Neural cell (in vitro differentiated cells): ENCODE data around the gene TGM5. TPM values are rescaled to one million over a fixed set of nuclear protein-coding genes. Genes with fewer than 3 reads are reported as not detected.

Source experiments
- H2AFZ ChIP-seq: fragments of 200-600, 300-800 bp; sonication (generic), shearing (Covaris generic); 2 replicates; pipeline ENCODE4 v1.6.0; 2014; ENCODE audit warnings: low read depth, mild to moderate bottlenecking, antibody characterized with exemption, low read length, moderate library complexity
- H3F3A ChIP-seq: fragments of 200-600 bp; shearing (Covaris generic); 2 replicates; pipeline ENCODE4 v1.6.1; 2016; ENCODE audit warnings: mild to moderate bottlenecking, moderate library complexity, mixed read lengths, antibody characterized with exemption, low read length; ENCODE audit not compliant: insufficient read depth, poor library complexity, severe bottlenecking
- H3K27ac ChIP-seq: fragments of 200-600, 300-800 bp; sonication (generic), shearing (Covaris generic); 2 replicates; pipeline ENCODE4 v1.5.1; 2014; ENCODE audit warnings: mild to moderate bottlenecking, low read length, moderate library complexity
- H3K27me3 ChIP-seq: fragments of 300-800, 200-600 bp; sonication (generic), shearing (Covaris generic); 2 replicates; pipeline ENCODE4 v1.6.0; 2014; ENCODE audit warnings: mild to moderate bottlenecking, low read depth, low read length, moderate library complexity; ENCODE audit not compliant: insufficient read depth
- H3K36me3 ChIP-seq: fragments of 300-800, 200-600 bp; sonication (generic), shearing (Covaris generic); 2 replicates; pipeline ENCODE4 v1.5.1; 2014; ENCODE audit warnings: mild to moderate bottlenecking, antibody characterized with exemption, low read length, moderate library complexity; ENCODE audit not compliant: insufficient read depth
- H3K4me2 ChIP-seq: fragments of 300-800, 200-600 bp; sonication (generic), shearing (Covaris generic); 2 replicates; pipeline ENCODE4 v1.6.0; 2014; ENCODE audit warnings: mild to moderate bottlenecking, low read length
- H3K4me3 ChIP-seq: fragments of 300-800, 200-600 bp; sonication (generic), shearing (Covaris generic); 2 replicates; pipeline ENCODE4 v1.5.1; 2014; ENCODE audit warnings: mild to moderate bottlenecking, low read length, moderate library complexity
- H3K79me2 ChIP-seq: fragments of 200-600 bp; shearing (Covaris generic); replicated peaks from 2 replicates; pipeline ENCODE4 v1.6.0; 2014; ENCODE audit warnings: mild to moderate bottlenecking, low read length, moderate library complexity; ENCODE audit not compliant: insufficient read depth
- H3K9ac ChIP-seq: fragments of 300-800, 200-600 bp; sonication (generic), shearing (Covaris generic); 2 replicates; pipeline ENCODE4 v1.6.1; 2016; ENCODE audit warnings: mild to moderate bottlenecking, low read length, mixed read lengths
- H3K9me2 ChIP-seq: fragments of 200-600 bp; shearing (Covaris generic); 2 replicates; pipeline ENCODE4 v1.6.1; 2016; ENCODE audit warnings: mild to moderate bottlenecking, low read length, mixed read lengths; ENCODE audit not compliant: insufficient read depth
- H3K9me3 ChIP-seq: fragments of 200-600, 300-800 bp; sonication (generic), shearing (Covaris generic); 2 replicates; pipeline ENCODE4 v1.6.1; 2016; ENCODE audit warnings: mild to moderate bottlenecking, mixed run types, low read length, moderate library complexity, mixed read lengths
- H4K20me1 ChIP-seq: fragments of 200-600 bp; shearing (Covaris generic); 2 replicates; pipeline ENCODE4 v1.6.1; 2016; ENCODE audit warnings: mild to moderate bottlenecking, mixed run types; ENCODE audit not compliant: insufficient read depth
- EP300 ChIP-seq: fragments of 450-650 bp; conservative IDR thresholded peaks from 2 replicates; pipeline ENCODE4 v1.6.1; 2014; ENCODE audit warnings: antibody characterized with exemption, mild to moderate bottlenecking, moderate library complexity; ENCODE audit not compliant: poor library complexity, severe bottlenecking
- EZH2 ChIP-seq: fragments of 200-600, 300-800 bp; shearing (Covaris generic), sonication (generic); IDR thresholded peaks from 2 replicates; pipeline ENCODE4 v1.6.1; 2014; ENCODE audit warnings: antibody characterized with exemption, low read length, borderline replicate concordance, mild to moderate bottlenecking; ENCODE audit not compliant: insufficient read depth, poor library complexity, severe bottlenecking
- MXI1 ChIP-seq: fragments of 450-650 bp; conservative IDR thresholded peaks from 2 replicates; pipeline ENCODE4 v1.6.1; 2014; ENCODE audit warnings: antibody characterized with exemption, mild to moderate bottlenecking; ENCODE audit not compliant: poor library complexity, severe bottlenecking
- POLR2AphosphoS5 ChIP-seq: IDR thresholded peaks from 2 replicates; pipeline ENCODE4 v1.6.1; 2012
- RAD21 ChIP-seq: fragments of 450-650 bp; conservative IDR thresholded peaks from 2 replicates; pipeline ENCODE4 v1.6.1; 2014; ENCODE audit warnings: antibody characterized with exemption, mild to moderate bottlenecking, moderate library complexity
- REST ChIP-seq: IDR thresholded peaks from 2 replicates; pipeline ENCODE4 v1.6.1; 2012; ENCODE audit warnings: borderline replicate concordance
- SMC3 ChIP-seq: fragments of 450-650 bp; conservative IDR thresholded peaks from 2 replicates; pipeline ENCODE4 v1.6.1; 2014; ENCODE audit warnings: antibody characterized with exemption, mild to moderate bottlenecking, moderate library complexity; ENCODE audit not compliant: poor library complexity
- polyA plus RNA-seq: library from polyadenylated mRNA; depleted of rRNA; stranded (reverse); fragments of >200 nt; gene quantifications from 2 replicates; pipeline ENCODE4 v1.2.3, GENCODE V29; 2014
- TF ChIP-seq, protein P1 (sequence below): fragments of 450-650 bp; IDR thresholded peaks from 2 replicates; pipeline ENCODE4 v1.5.1; 2014; ENCODE audit warnings: antibody characterized with exemption, mild to moderate bottlenecking, moderate library complexity; ENCODE audit not compliant: poor library complexity, severe bottlenecking

TGM5 gene
- polyA plus RNA-seq, 1 donor from 2014 or later, result not detected

- H3F3A ChIP-seq, result no peaks in the 10 kb centered on the region
- no peak overlapping the region for H3K4me2 ChIP-seq
- TF ChIP-seq POLR2AphosphoS5, result no peak
- no peak for TF ChIP-seq MXI1
- no peak for TF ChIP-seq EZH2
- no peak for TF ChIP-seq RAD21
- TF ChIP-seq, protein P1, sequence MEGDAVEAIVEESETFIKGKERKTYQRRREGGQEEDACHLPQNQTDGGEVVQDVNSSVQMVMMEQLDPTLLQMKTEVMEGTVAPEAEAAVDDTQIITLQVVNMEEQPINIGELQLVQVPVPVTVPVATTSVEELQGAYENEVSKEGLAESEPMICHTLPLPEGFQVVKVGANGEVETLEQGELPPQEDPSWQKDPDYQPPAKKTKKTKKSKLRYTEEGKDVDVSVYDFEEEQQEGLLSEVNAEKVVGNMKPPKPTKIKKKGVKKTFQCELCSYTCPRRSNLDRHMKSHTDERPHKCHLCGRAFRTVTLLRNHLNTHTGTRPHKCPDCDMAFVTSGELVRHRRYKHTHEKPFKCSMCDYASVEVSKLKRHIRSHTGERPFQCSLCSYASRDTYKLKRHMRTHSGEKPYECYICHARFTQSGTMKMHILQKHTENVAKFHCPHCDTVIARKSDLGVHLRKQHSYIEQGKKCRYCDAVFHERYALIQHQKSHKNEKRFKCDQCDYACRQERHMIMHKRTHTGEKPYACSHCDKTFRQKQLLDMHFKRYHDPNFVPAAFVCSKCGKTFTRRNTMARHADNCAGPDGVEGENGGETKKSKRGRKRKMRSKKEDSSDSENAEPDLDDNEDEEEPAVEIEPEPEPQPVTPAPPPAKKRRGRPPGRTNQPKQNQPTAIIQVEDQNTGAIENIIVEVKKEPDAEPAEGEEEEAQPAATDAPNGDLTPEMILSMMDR, result no peak
- TF ChIP-seq SMC3, result no peak
These were observed 32.7 kb upstream of the TGM5 start for GRCh38 chr15:43299411-43299810.

GRCh38 chr15:43294091-43294706, 27.5 kb upstream of the TGM5 start:
- no peak overlapping the region for H3K9ac ChIP-seq
- H3K36me3 ChIP-seq, result no peaks in the 10 kb centered on the region
- no peaks in the 10 kb centered on the region for H3K79me2 ChIP-seq
- H3K9me2 ChIP-seq, result no peaks in the 10 kb centered on the region
- no peak overlapping the region for H3K4me3 ChIP-seq
- no peaks in the 10 kb centered on the region for H3K27me3 ChIP-seq
- H3F3A ChIP-seq, result no peaks in the 10 kb centered on the region
- TF ChIP-seq EZH2 (no peak), REST (no peak), SMC3 (no peak), EP300 (no peak)
- TF ChIP-seq, protein P1, result no peak
- H3K9me3 ChIP-seq, result no peaks in the 10 kb centered on the region
- no peaks in the 10 kb centered on the region for H4K20me1 ChIP-seq
- no peak overlapping the region for H2AFZ ChIP-seq
- H3K27ac ChIP-seq, result no peak overlapping the region
- H3K4me2 ChIP-seq, result no peak overlapping the region

More at GRCh38 chr15:43299411-43299810, 32.7 kb upstream of the TGM5 start:
- no peaks in the 10 kb centered on the region for H3K9me2 ChIP-seq
- H4K20me1 ChIP-seq, result no peaks in the 10 kb centered on the region
- no peak overlapping the region for H3K9ac ChIP-seq
- H3K27me3 ChIP-seq, result no peaks in the 10 kb centered on the region
- H2AFZ ChIP-seq, result no peak overlapping the region
- no peaks in the 10 kb centered on the region for H3K9me3 ChIP-seq
- H3K36me3 ChIP-seq, result no peaks in the 10 kb centered on the region
- no peak overlapping the region for H3K4me3 ChIP-seq
- no peaks in the 10 kb centered on the region for H3K79me2 ChIP-seq
- no peak overlapping the region for H3K27ac ChIP-seq
